ENCODE results near the gene NTS. TPM values are rescaled to one million over a fixed set of nuclear protein-coding genes. Genes with fewer than 3 reads are reported as not detected.

NTS gene
- total RNA-seq, 1 donor from 2014 or later = not detected

- H3K4me3 ChIP-seq = no peak overlapping the region
- H3K27me3 Mint-ChIP-seq (ENCODE audit: insufficient read depth, low read depth) = no peaks in the 10 kb centered on the region
- no peak overlapping the region for H3K27ac ChIP-seq
- no peak overlapping the region for H2AFZ ChIP-seq (replicated peaks)
- H3K36me3 ChIP-seq = no peaks in the 10 kb centered on the region
- H3K27me3 ChIP-seq = no peaks in the 10 kb centered on the region
- no peaks in the 10 kb centered on the region for H3F3A ChIP-seq (ENCODE audit: low read depth)
- no peak overlapping the region for H3K27ac Mint-ChIP-seq
- TF ChIP-seq EZH2 (IDR thresholded peaks at IDR 0.05) (no peak), CTCF (IDR thresholded peaks at IDR 0.05) (no peak), EZH2phosphoT487 (IDR thresholded peaks at IDR 0.05) (no peak)
- DNase-seq (ENCODE audit: low spot score) = no peak
- H3K9me3 ChIP-seq (ENCODE audit: low read depth) = no peaks in the 10 kb centered on the region
- H3K4me3 Mint-ChIP-seq = no peak overlapping the region
- no peaks in the 10 kb centered on the region for H3K4me1 ChIP-seq
- H3K4me2 ChIP-seq = no peak overlapping the region
- no peaks in the 10 kb centered on the region for H3K9me3 Mint-ChIP-seq
- H4K20me1 ChIP-seq (ENCODE audit: low read depth) = no peaks in the 10 kb centered on the region
- H3K4me1 Mint-ChIP-seq = no peaks in the 10 kb centered on the region
- no peaks in the 10 kb centered on the region for H3K36me3 Mint-ChIP-seq
- no peak overlapping the region for H3K9ac ChIP-seq
- no peaks in the 10 kb centered on the region for H3K79me2 ChIP-seq (ENCODE audit: low read depth)
Observed at GRCh38 chr12:85927166-85927565, 53.1 kb downstream of the NTS start.

Other genes starting within 250 kb of the NTS start
- 0.06 TPM in 1 of 2 replicates, not detected in the other for gene RASSF9, start 37.9 kb upstream of the NTS start, total RNA-seq (ENCODE audit: low replicate concordance)